ENCODE measurements around the gene KLC1.

DNA sequence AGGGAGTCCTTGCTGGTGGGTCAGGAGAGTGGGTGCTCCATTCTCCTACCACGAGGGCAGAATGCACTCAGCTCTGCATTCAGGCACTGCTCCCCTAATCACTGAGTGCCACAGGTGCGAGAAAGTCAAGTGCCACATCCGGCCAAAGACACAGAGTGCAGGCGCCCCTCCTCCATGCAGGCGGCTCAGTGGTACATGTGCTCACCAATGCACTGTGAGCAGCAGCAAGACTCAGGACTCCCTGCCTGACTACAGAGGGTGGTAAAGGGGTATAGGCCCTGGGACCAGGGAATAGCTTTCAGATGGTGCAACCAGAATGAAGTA, 119.5 kb downstream of the KLC1 start:
- TF ChIP-seq JUND (IDR thresholded peaks at IDR 0.05): no peak
- TF ChIP-seq EZH2 (IDR thresholded peaks at IDR 0.05): no peak
- TF ChIP-seq, protein P1, sequence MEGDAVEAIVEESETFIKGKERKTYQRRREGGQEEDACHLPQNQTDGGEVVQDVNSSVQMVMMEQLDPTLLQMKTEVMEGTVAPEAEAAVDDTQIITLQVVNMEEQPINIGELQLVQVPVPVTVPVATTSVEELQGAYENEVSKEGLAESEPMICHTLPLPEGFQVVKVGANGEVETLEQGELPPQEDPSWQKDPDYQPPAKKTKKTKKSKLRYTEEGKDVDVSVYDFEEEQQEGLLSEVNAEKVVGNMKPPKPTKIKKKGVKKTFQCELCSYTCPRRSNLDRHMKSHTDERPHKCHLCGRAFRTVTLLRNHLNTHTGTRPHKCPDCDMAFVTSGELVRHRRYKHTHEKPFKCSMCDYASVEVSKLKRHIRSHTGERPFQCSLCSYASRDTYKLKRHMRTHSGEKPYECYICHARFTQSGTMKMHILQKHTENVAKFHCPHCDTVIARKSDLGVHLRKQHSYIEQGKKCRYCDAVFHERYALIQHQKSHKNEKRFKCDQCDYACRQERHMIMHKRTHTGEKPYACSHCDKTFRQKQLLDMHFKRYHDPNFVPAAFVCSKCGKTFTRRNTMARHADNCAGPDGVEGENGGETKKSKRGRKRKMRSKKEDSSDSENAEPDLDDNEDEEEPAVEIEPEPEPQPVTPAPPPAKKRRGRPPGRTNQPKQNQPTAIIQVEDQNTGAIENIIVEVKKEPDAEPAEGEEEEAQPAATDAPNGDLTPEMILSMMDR (IDR thresholded peaks at IDR 0.05 in 2 of 3, conservative IDR thresholded peaks at IDR 0.05 in 1 of 3; ENCODE audit: borderline replicate concordance in 1 of 3, insufficient read depth in 1 of 3, low read depth in 2 of 3, low read length in 2 of 3): no peak
- TF ChIP-seq POLR2A (IDR thresholded peaks at IDR 0.05; ENCODE audit: borderline replicate concordance, extremely low read depth, insufficient read depth, insufficient read length): no peak
- TF ChIP-seq SRF (IDR thresholded peaks at IDR 0.05; ENCODE audit: low read depth): no peak
- TF ChIP-seq TCF7L2 (IDR thresholded peaks at IDR 0.05; ENCODE audit: borderline replicate concordance, extremely low read depth, insufficient read depth, insufficient read length): no peak
- TF ChIP-seq CEBPB (IDR thresholded peaks at IDR 0.05; ENCODE audit: low read depth): no peak

Data from HCT116 (cell line).